ENCODE measurements around the gene IFITM1.

IFITM1 gene

DNA sequence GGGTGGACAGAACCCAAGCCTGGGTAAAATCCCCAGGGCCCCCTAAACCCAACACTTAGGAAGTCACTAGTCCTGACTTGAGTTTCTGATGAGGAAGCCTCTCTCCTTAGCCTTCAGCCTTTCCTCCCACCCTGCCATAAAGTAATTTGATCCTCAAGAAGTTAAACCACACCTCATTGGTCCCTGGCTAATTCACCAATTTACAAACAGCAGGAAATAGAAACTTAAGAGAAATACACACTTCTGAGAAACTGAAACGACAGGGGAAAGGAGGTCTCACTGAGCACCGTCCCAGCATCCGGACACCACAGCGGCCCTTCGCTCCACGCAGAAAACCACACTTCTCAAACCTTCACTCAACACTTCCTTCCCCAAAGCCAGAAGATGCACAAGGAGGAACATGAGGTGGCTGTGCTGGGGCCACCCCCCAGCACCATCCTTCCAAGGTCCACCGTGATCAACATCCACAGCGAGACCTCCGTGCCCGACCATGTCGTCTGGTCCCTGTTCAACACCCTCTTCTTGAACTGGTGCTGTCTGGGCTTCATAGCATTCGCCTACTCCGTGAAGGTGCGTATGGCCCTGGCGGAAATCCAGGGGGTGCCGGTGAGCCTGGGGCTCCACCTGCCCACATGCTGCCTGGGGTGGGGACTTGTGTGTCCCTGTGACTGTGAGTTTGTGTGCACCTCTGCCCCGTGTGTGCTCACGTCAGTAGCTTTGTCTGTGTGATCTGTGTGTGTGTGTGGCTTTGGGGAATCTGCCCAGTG lies at the start of gene IFITM1:
TSS of gene IFITM1 (plus strand) at position 254 of the 767 bp plus-strand sequence. CDS start at position 385, 131 bp downstream.
- DNase-seq, result peak; percentile 81

DNA sequence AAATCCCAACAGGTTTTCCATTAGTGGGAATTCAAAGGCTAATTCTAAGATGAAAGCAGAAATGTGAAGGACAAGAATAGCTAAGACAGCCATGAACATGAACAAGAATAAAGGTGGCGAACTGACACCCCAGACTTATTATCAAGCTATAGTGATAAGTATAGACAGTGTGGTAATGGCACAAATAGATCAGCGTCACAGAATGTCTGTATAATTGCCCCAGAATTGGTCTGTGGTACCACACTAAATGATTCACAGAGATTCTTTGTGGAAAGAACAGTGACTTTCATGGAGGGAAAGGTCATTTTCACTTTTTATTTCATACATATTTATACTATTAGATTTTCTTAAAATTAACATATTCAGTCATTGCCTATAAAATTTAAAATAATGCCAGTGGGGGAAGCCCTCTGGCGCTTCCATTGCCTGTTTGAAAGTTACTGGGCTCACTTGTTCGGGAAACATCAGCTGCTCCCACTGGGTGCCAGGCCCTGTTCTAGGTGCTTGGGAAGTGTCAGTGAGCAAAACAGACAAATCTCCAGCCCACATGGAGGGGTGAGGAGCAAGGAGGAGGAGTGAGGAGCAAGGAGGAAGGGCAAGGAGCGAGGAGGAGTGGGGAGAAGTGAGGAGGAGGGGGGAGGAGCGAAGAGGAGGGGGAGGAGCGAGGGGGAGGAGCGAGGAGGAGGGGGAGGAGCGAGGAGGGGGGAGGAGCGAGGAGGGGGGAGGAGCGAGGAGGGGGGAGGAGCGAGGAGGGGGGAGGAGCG lies 47.0 kb upstream of the IFITM1 start:
- peak; percentile 73 for DNase-seq

DNA sequence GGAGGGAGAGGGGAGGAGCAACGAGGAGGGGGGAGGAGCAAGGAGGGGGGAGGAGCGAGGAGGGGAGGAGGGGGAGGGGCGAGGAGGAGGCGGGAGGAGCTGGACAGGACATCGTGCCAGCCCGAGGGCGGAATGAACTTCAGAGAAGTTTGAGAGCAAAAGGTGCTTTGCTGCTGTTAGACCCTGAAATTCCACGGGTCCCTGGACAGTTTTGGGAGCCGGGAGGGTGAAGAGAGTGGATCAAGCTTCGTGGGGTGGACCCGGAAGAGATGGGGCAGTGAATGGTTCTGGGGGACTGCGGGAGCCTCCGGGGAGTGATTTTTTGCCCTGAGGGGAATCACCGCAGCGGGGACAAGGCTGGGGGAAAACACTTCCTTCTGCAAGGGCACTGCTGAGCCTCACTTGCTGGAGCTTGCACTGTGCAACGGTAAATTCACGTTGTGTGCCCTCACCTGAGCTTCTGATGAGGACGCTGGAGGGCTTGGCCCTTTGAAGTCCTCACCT lies 46.3 kb upstream of the IFITM1 start:
- DNase-seq, result peak; percentile 84

DNA sequence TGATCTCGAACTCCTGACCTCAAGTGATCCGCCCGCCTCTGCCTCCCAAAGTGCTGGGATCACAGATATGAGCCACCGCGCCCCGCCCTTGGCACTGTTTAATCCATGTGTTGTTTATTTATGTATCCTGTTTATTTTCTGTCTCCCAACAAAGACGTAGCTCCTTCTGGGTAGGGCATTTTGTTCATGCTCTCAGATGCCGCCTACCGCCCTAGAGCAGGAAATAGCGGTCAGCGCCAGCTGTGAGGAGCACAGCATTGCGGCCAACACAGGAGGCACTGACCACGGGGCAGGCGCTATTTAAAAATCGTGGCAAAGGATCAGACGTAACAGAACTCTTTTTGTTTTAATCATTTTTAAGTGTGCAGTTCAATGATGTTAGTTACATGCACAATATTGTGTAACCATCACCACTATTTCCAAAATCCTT lies 45.1 kb upstream of the IFITM1 start:
- DNase-seq, result peak; percentile 74

DNA sequence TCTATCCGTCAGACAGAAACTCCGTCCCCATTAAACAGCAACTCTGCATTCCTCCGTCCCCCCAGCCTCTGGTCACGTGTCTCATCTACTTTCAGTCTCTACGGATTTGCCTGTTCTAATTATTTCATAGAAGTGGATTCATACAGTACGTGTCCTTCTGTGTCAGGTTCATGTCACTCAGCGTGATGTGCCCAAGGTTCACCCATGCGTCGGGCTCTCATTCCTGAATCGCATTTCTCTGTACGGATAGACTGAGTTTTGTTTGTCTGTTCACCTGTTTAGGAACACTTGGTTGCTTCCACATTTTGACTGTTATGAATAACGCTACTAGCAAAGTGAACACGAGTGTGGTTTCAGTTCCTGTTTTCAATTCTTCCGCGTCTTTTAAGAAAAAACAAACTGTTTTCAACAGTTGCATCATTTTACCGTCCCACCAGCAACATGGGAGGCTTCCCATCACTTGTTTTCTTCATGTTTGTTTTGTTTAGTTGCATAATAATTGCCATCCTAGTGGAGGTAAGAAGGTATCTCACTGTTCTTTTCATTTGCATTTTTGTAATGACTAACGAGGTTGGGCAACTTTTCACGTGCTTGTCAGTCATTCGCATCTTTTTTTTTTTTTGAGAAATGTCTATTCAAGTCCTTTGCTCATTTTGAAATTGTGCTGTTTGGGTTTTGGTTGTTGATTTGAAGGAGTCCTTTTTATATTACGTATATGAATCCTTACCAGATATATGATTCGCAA lies 44.5 kb upstream of the IFITM1 start:
- DNase-seq, result peak; percentile 67

DNA sequence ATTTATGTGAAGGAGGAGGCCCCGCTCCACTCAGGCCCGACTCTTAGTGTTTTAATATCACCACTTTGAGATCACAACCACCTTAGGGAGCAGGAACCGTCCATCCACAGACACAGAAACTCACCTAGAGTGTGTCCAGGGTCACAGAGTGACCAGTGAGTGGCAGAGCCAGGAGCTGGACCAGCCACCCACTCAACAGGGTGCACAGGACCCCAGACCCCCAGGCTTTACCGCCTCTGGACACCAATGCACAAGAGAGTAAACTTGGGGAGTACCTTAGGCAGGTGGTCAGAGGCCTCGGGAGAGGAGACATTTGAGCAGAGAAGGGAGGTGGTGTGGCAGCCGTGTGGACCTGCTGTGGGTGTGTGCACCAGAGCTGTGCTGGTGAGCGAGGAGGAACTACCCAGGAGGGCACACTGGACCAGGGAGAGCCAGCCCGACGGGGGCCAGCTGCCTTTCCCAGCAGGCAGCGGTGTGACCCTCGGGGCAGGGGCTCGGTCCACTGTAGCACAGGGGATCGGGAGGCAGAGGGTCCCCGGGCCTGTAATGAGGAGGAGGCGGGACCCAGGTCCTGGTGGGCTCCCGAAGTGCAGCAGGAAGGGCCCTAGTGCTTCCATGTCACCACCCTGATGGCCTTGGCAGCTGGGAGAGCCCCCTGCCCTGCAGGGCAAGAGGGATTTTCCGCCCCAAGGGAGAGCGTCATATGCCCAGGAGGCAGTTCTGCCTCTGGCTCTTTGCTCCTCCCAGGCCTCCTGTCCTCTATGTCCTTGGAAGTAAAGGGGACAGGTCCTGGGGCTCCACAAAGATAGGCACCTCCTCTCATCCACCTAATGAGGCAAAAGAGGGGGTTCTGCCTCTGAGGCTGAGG lies 43.2 kb upstream of the IFITM1 start:
- DNase-seq, result no peak

DNA sequence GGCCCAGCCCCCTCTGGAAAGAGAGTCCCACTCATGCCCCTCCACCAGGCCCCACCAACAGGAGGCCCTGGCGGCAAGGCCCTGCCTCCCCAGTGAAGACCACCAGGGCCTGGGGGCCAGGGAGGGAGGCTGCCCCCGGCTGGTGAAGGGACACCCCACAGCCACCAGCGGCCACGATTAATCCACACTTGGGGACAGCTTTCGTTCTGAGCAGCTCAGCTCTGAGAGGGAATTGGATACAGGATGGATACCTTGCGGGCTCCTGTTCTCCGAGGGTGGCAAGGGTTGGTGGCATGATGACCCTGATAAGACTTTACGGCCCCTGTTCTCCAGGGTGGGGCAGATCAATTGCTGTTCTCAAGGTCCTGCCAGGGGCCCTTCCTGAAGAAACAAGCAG lies 42.5 kb upstream of the IFITM1 start:
- no peak for DNase-seq

DNA sequence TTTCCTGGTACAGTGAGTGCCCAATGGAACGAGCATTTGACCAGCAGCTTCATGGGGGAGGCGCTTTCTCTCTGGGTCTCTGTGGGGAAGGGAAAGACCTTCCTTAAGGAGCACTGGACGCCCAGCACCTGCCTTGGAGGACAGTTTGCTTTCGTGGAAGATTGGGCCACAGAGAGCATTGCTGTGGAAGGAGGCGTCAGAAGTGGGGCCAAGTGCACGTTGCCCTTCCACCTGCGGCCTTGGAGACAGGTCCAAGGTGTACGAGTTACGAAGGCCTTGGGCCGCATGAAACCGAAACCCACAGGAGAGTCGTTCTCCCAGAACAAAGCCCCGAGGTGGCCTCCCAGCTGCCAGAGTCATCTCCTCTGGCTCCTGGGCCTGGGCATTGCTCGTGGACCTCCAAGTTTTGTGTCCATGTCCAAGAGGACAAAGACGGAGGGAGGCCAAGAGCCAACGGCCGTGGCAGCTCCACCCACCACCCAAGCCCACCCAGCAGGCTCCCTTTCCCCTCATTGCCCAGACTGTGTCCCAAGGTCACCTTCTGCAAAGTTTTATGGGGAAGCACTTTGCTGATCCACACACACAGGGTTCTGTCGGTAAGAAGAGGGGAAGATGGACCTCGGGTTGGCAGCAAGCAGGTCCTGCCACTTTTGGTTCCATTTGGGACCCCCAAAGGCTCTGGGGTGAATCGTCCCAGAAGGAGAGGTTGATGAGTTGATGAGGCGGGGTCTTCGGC lies 41.5 kb upstream of the IFITM1 start:
- no peak for DNase-seq

DNA sequence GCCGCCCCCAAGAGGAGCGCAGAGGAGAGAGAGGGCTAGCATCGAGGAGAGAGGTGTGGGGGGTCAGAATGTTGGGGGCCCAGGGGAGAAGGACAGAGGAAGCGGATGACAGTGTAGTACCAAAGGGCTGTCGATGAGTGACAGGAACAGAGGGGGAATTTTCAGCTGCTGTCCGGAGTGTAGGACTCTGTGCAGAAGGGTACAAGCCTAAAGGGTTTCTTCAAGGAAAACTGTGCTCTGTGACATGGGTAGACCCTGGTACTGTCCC lies 41.0 kb upstream of the IFITM1 start:
- no peak for DNase-seq

DNA sequence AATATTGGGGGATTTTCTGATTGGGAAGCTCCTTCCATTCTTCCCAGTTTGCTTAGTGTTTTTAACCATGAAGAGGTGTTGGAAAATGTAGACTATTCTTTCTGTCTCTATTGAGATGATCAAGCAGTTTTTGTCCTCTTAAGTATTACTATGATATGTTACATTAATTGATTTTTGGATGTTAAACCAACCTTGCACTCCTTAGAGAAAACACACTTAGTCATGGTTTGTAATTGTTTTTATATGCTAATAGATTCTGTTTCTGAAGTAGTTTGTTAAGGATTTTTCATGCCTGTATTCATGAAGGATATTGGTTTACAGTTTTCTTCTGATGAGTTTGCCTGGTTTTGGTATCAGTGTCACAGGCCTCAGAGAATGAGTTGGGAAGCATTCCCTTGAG lies 37.6 kb upstream of the IFITM1 start:
- DNase-seq, result no peak

DNA sequence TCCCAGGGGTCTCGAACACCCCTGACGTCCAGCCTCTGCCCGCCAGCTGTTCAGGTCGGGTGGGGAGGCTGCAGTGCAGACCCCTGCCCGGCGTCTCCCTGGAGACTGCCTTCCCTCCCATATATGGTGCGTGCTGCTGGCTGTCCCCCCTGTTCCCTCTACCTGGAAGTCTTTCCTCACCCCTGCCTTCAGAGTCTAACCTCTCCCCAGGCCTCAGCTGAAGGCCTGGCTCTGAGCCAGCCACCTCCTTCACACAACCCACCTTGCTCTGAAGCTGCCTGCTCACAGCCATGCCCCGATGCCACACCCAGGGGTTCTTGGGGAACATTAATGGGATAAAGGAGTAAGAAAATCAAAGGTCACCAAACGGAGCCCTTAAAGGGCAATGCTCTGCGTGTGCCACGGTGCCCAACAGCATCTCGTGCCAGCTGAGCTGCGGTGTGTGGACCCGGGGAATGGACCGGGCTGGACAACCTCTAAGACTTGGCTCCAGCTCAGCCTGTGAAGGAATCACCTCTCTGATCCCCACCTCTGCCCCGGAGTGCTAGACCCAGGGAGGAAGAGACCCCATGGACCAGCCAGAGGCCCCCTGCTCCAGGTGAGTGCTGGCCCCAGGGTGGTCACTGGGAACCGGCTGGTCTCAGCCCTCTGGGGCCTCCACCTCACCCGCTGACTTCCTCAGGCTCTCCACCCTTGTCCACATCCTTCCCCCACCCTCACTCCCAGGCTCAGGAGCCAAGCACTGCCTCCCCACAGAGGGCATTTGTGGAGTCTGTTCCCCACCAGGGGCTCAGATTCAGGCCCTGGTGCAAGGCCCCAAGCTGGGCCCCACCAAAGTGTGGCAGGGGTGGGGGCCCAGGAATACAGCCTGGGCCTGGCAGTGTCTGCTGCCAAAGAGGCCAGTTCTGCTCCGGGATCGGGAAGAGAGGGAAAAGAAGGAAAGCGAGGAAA lies 35.6 kb upstream of the IFITM1 start, which contains the start of gene NLRP6:
TSS of gene NLRP6 (plus strand) at position 407 of the 951 bp plus-strand sequence. CDS start at position 570, 163 bp downstream.
- no peak for DNase-seq

DNA sequence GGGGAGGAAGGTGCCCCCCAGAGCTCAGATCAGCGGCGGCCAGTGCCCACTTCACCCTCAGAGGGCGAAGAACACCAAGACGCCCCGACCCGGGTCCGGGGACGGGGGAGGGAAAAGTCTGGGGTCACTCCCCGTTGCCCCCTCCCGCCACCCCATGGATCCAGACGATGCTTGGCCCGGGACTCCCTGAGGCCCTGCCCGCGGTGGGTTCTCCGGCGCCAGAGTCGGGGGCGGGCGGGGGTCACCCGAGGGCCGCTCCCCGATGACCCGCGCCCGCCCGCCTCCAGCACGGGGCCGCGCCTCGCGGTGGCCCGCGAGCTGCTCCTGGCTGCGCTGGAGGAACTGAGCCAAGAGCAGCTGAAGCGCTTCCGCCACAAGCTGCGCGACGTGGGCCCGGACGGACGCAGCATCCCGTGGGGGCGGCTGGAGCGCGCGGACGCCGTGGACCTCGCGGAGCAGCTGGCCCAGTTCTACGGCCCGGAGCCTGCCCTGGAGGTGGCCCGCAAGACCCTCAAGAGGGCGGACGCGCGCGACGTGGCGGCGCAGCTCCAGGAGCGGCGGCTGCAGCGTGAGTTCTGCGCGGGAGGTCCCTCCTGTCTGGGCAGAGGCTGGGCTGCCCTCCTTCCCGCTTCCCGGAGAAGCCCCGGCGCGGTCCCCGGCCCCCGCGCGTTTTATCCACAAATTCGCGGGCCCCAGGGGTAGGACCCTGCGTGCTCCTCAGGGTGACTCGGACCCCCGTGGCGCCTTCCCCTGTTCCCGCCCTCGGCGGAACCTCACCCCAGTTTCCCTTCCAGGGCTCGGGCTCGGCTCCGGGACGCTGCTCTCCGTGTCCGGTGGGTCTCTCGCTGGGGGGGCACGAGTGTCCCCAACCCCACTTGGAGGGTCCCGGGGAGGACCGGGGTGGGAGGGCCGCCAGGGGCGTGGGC lies 34.5 kb upstream of the IFITM1 start:
- peak; percentile 61 for DNase-seq

DNA sequence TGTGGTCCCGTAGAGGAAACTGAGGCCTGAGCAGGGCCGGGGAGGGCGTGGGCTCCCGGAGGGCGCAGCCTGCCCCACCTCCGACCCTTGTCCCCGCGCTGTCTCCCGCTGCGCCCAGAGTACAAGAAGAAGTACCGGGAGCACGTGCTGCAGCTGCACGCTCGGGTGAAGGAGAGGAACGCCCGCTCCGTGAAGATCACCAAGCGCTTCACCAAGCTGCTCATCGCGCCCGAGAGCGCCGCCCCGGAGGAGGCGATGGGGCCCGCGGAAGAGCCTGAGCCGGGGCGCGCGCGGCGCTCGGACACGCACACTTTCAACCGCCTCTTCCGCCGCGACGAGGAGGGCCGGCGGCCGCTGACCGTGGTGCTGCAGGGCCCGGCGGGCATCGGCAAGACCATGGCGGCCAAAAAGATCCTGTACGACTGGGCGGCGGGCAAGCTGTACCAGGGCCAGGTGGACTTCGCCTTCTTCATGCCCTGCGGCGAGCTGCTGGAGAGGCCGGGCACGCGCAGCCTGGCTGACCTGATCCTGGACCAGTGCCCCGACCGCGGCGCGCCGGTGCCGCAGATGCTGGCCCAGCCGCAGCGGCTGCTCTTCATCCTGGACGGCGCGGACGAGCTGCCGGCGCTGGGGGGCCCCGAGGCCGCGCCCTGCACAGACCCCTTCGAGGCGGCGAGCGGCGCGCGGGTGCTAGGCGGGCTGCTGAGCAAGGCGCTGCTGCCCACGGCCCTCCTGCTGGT lies 33.7 kb upstream of the IFITM1 start:
- DNase-seq, result peak; percentile 74

DNA sequence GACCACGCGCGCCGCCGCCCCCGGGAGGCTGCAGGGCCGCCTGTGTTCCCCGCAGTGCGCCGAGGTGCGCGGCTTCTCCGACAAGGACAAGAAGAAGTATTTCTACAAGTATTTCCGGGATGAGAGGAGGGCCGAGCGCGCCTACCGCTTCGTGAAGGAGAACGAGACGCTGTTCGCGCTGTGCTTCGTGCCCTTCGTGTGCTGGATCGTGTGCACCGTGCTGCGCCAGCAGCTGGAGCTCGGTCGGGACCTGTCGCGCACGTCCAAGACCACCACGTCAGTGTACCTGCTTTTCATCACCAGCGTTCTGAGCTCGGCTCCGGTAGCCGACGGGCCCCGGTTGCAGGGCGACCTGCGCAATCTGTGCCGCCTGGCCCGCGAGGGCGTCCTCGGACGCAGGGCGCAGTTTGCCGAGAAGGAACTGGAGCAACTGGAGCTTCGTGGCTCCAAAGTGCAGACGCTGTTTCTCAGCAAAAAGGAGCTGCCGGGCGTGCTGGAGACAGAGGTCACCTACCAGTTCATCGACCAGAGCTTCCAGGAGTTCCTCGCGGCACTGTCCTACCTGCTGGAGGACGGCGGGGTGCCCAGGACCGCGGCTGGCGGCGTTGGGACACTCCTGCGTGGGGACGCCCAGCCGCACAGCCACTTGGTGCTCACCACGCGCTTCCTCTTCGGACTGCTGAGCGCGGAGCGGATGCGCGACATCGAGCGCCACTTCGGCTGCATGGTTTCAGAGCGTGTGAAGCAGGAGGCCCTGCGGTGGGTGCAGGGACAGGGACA lies 32.9 kb upstream of the IFITM1 start:
- peak; percentile 73 for DNase-seq

DNA sequence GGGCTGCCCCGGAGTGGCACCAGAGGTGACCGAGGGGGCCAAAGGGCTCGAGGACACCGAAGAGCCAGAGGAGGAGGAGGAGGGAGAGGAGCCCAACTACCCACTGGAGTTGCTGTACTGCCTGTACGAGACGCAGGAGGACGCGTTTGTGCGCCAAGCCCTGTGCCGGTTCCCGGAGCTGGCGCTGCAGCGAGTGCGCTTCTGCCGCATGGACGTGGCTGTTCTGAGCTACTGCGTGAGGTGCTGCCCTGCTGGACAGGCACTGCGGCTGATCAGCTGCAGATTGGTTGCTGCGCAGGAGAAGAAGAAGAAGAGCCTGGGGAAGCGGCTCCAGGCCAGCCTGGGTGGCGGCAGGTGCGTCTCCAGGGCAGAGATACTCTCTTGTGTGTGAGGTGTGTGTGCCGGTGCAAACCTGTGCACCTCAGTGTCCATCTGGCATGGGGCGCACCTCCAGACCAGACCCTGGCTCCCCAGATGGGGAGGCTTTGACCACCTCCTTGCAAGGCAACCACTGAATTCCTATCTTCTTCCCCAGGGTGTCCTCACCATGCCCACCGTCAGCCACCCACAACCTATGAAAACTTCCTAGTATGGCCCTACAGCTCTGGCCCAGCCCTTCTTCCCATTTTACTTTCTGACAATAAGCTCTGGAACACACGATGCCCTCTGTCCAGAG lies 32.2 kb upstream of the IFITM1 start:
- no peak for DNase-seq

DNA sequence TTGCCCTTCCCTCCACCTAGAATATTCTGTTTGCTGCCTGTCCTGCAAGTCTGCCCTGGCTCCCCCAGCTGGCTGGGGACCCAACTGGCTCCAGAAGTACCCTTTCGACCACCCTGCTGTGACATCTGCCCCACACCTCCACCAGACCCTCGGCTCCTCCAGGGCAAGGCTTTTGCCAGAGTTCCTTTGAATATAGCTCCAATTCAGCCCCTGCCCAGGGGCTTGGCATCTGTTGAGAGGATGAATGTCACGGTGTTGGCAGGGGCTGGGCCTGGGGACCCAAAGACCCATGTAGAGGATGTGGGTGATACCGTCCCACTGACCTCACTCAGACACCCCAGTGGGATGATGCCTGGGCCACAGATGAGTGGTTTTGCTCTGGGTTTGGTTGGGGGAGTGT lies 31.7 kb upstream of the IFITM1 start:
- peak; percentile 55 for DNase-seq
